SU-DHL-6 (cell line): Measurements from ENCODE around the gene PTS.

Experiments used
- H2AFZ ChIP-seq: fragments of 200-600 bp; sonication (generic); 2 replicates; pipeline ENCODE4 v1.6.1; 2014; ENCODE audit warnings: low read depth, mild to moderate bottlenecking, moderate library complexity, mixed read lengths, antibody characterized with exemption, low read length; ENCODE audit not compliant: severe bottlenecking
- H3F3A ChIP-seq: fragments of 200-600 bp; shearing (Covaris generic); 2 replicates; pipeline ENCODE4 v1.6.0; 2016; ENCODE audit warnings: antibody characterized with exemption, mild to moderate bottlenecking; ENCODE audit not compliant: insufficient read depth
- H3K27ac ChIP-seq: fragments of 200-600 bp; sonication (generic); 2 replicates; pipeline ENCODE4 v1.5.1; 2016; ENCODE audit warnings: low read depth, mild to moderate bottlenecking, low read length, moderate library complexity, mixed read lengths
- H3K27me3 ChIP-seq: fragments of 200-600 bp; sonication (generic), shearing (Covaris generic); 2 replicates; pipeline ENCODE4 v1.6.0; 2014; ENCODE audit warnings: mild to moderate bottlenecking, low read length
- H3K36me3 ChIP-seq: fragments of 200-600 bp; sonication (generic); 2 replicates; pipeline ENCODE4 v1.6.1; 2014; ENCODE audit warnings: mild to moderate bottlenecking, low read length, mixed read lengths
- H3K4me2 ChIP-seq: fragments of 300-600, 200-600 bp; shearing (Covaris generic), sonication (generic); 2 replicates; pipeline ENCODE4 v1.6.0; 2014; ENCODE audit warnings: low read length, low read depth, mild to moderate bottlenecking; ENCODE audit not compliant: poor library complexity, severe bottlenecking
- H3K4me3 ChIP-seq: fragments of 200-600 bp; sonication (generic); 2 replicates; pipeline ENCODE4 v1.5.1; 2014; ENCODE audit warnings: antibody characterized with exemption, low read length, mild to moderate bottlenecking, mixed read lengths; ENCODE audit not compliant: insufficient read depth, poor library complexity, severe bottlenecking
- H3K79me2 ChIP-seq: fragments of 200-600 bp; sonication (generic); 2 replicates; pipeline ENCODE4 v1.6.1; 2014; ENCODE audit warnings: mild to moderate bottlenecking, low read length, moderate library complexity; ENCODE audit not compliant: insufficient read depth
- H3K9ac ChIP-seq: fragments of 200-600 bp; sonication (generic); 2 replicates; pipeline ENCODE4 v1.7.0; 2014; ENCODE audit warnings: mild to moderate bottlenecking, low read length
- H3K9me2 ChIP-seq: fragments of 200-600 bp; sonication (generic); replicated peaks from 2 replicates; pipeline ENCODE4 v1.6.1; 2014; ENCODE audit warnings: low read length; ENCODE audit not compliant: insufficient read depth
- H3K9me3 ChIP-seq: fragments of 200-600 bp; sonication (generic); 2 replicates; pipeline ENCODE4 v1.6.1; 2014; ENCODE audit warnings: low read length, mixed read lengths; ENCODE audit not compliant: insufficient read depth
- H4K20me1 ChIP-seq: fragments of 200-600 bp; sonication (generic); 2 replicates; pipeline ENCODE4 v1.6.1; 2014; ENCODE audit warnings: low read depth, mild to moderate bottlenecking, antibody characterized with exemption, low read length, moderate library complexity, mixed read lengths
- CTCF ChIP-seq: fragments of 200-600 bp; sonication (generic); IDR thresholded peaks from one replicate; pipeline ENCODE4 v1.5.1; 2017; ENCODE audit warnings: antibody characterized with exemption, mild to moderate bottlenecking, low read length, moderate library complexity; ENCODE audit not compliant: insufficient read depth, poor library complexity, severe bottlenecking
- EZH2phosphoT487 ChIP-seq: fragments of 200-600 bp; sonication (generic), shearing (Covaris generic); conservative IDR thresholded peaks from 2 replicates; pipeline ENCODE4 v1.6.1; 2018; ENCODE audit warnings: mild to moderate bottlenecking, antibody characterized with exemption, low read length, moderate library complexity, mixed read lengths

Gene PTS

GRCh38 chr11:112222303-112222702, 3.9 kb upstream of the PTS start:
- H3K27ac ChIP-seq, result no peak overlapping the region
- no peak overlapping the region for H3K9ac ChIP-seq

GRCh38 chr11:112223121-112223520, 3.1 kb upstream of the PTS start:
- H3K79me2 ChIP-seq, result peaks cover 16% of the 10 kb centered on the region
- H3K27ac ChIP-seq, result no peak overlapping the region
- TF ChIP-seq EZH2phosphoT487 (no peak), CTCF (no peak)
- H3K9me3 ChIP-seq, result no peaks in the 10 kb centered on the region
- no peak overlapping the region for H3K4me3 ChIP-seq
- H3K27me3 ChIP-seq, result no peaks in the 10 kb centered on the region
- no peaks in the 10 kb centered on the region for H3K9me2 ChIP-seq
- H3K36me3 ChIP-seq, result no peaks in the 10 kb centered on the region
- no peak overlapping the region for H3K4me2 ChIP-seq
- H4K20me1 ChIP-seq, result no peaks in the 10 kb centered on the region
- no peaks in the 10 kb centered on the region for H3F3A ChIP-seq
- H3K9ac ChIP-seq, result no peak overlapping the region
- no peak overlapping the region for H2AFZ ChIP-seq

More at GRCh38 chr11:112222303-112222702, 3.9 kb upstream of the PTS start:
- no peaks in the 10 kb centered on the region for H4K20me1 ChIP-seq
- H3K36me3 ChIP-seq, result no peaks in the 10 kb centered on the region
- no peaks in the 10 kb centered on the region for H3K9me3 ChIP-seq
- no peaks in the 10 kb centered on the region for H3F3A ChIP-seq
- H3K27me3 ChIP-seq, result no peaks in the 10 kb centered on the region
- H3K79me2 ChIP-seq, result peaks cover 8% of the 10 kb centered on the region
- no peaks in the 10 kb centered on the region for H3K9me2 ChIP-seq
- H2AFZ ChIP-seq, result no peak overlapping the region
- H3K4me2 ChIP-seq, result no peak overlapping the region
- H3K4me3 ChIP-seq, result no peak overlapping the region
- TF ChIP-seq EZH2phosphoT487 (no peak), CTCF (no peak)

GRCh38 chr11:112223754-112224532, 2.3 kb upstream of the PTS start:
- no peak overlapping the region for H3K9ac ChIP-seq
- no peak overlapping the region for H3K4me3 ChIP-seq
- no peaks in the 10 kb centered on the region for H3K27me3 ChIP-seq
- H3K79me2 ChIP-seq, result peaks cover 23% of the 10 kb centered on the region
- no peaks in the 10 kb centered on the region for H3K9me3 ChIP-seq
- H3K9me2 ChIP-seq, result no peaks in the 10 kb centered on the region
- H3K27ac ChIP-seq, result no peak overlapping the region
- no peaks in the 10 kb centered on the region for H3F3A ChIP-seq
- no peak for TF ChIP-seq EZH2phosphoT487
- TF ChIP-seq CTCF, result no peak
- peaks cover 5% of the 10 kb centered on the region; the same call in 1 of the 2 replicates for H3K36me3 ChIP-seq
- H2AFZ ChIP-seq, result no peak overlapping the region
- no peak overlapping the region for H3K4me2 ChIP-seq
- no peaks in the 10 kb centered on the region for H4K20me1 ChIP-seq
